ENCODE data around the gene CPLANE2. TPM values are rescaled to one million over a fixed set of nuclear protein-coding genes. Genes with fewer than 3 reads are reported as not detected.

CPLANE2 gene
- total RNA-seq, 1 experiment from 2014 or later, result 6.3 TPM

DNA sequence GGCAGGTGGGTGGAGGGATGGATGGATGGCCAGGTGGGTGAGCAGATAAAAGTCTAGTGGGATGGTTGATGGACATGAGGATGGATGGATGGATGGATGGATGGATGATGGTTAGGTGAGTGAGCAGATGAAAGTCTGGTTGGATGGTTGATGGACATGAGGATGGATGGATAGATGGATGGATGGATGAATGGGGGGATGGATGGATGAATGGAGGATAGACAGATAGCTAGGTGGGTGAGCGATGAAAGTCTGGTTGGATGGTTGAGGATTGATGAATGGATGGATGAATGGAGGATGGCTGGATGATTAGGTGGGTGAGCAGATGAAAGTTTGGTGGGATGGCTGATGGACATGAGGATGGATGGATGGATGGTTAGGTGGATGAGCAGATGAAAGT is 15.5 kb downstream of the CPLANE2 start:
- H2BK12ac ChIP-seq (ENCODE audit: insufficient read length, low read depth, low read length), result no peak overlapping the region
- Mint-ChIP-seq H3K9me3 (no peaks in the 10 kb centered on the region; a peak in 1 of 5 replicates), H3K27ac (no peak overlapping the region), H3K36me3 (ENCODE audit: insufficient read depth in 1 of 3, low read depth in 3 of 3) (no peaks in the 10 kb centered on the region), H3K4me3 (no peak overlapping the region), H3K27me3 (ENCODE audit: low read depth) (peaks cover 71% of the 10 kb centered on the region), H3K4me1 (peaks cover 16% of the 10 kb centered on the region in 2 experiments)
- H3K14ac ChIP-seq (ENCODE audit: insufficient read depth, low read length), result no peak overlapping the region
- no peak overlapping the region for H2BK5ac ChIP-seq (ENCODE audit: insufficient read length, low read length)
- H3K56ac ChIP-seq (ENCODE audit: insufficient read length, low read depth, low read length), result no peak overlapping the region
- no peak overlapping the region for H3T11ph ChIP-seq (ENCODE audit: low read length)
- H3K4ac ChIP-seq (ENCODE audit: low read depth, low read length), result no peak overlapping the region
- no peaks in the 10 kb centered on the region; the same call in 1 of the 2 replicates for H3K4me1 ChIP-seq (ENCODE audit: insufficient read depth, low read length)
- H3K27ac ChIP-seq (ENCODE audit: insufficient read length, low read depth, low read length), result no peak overlapping the region
- H3K18ac ChIP-seq (ENCODE audit: insufficient read length, low read depth, low read length), result no peak overlapping the region
- H2BK15ac ChIP-seq (ENCODE audit: low read depth, low read length), result no peak overlapping the region
- no peak overlapping the region for H2AK5ac ChIP-seq (ENCODE audit: insufficient read length, low read length)
- 100% methylated on average over 1 of the region's 1 CpG for WGBS (ENCODE audit: extremely low coverage, insufficient read length, low lambda C conversion rate)
- no peak overlapping the region for H3K23ac ChIP-seq (ENCODE audit: insufficient read length, low read depth, low read length)
- H4K8ac ChIP-seq (replicated peaks; ENCODE audit: insufficient read length, low read depth, low read length), result no peak overlapping the region
- H3K4me2 ChIP-seq (ENCODE audit: insufficient read depth, insufficient read length, low read length), result no peak overlapping the region
- TF ChIP-seq, protein P1, sequence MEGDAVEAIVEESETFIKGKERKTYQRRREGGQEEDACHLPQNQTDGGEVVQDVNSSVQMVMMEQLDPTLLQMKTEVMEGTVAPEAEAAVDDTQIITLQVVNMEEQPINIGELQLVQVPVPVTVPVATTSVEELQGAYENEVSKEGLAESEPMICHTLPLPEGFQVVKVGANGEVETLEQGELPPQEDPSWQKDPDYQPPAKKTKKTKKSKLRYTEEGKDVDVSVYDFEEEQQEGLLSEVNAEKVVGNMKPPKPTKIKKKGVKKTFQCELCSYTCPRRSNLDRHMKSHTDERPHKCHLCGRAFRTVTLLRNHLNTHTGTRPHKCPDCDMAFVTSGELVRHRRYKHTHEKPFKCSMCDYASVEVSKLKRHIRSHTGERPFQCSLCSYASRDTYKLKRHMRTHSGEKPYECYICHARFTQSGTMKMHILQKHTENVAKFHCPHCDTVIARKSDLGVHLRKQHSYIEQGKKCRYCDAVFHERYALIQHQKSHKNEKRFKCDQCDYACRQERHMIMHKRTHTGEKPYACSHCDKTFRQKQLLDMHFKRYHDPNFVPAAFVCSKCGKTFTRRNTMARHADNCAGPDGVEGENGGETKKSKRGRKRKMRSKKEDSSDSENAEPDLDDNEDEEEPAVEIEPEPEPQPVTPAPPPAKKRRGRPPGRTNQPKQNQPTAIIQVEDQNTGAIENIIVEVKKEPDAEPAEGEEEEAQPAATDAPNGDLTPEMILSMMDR (conservative IDR thresholded peaks at IDR 0.05), result no peak
- peaks cover 13% of the 10 kb centered on the region for H3K23me2 ChIP-seq (ENCODE audit: insufficient read length, low read depth, low read length, poor library complexity, severe bottlenecking)
- no peak for DNase-seq
- H2BK120ac ChIP-seq (ENCODE audit: low read depth, low read length, poor library complexity, severe bottlenecking), result no peak overlapping the region
- H3K79me1 ChIP-seq (ENCODE audit: insufficient read depth, low read depth, low read length, poor library complexity, severe bottlenecking), result no peaks in the 10 kb centered on the region
- no peak overlapping the region for H4K91ac ChIP-seq (ENCODE audit: insufficient read length, low read depth, low read length)
- H2BK20ac ChIP-seq (ENCODE audit: low read depth, low read length, poor library complexity, severe bottlenecking), result no peak overlapping the region
- no peaks in the 10 kb centered on the region for H3K79me2 ChIP-seq (ENCODE audit: insufficient read depth, low read length)
- peaks cover 9% of the 10 kb centered on the region; the same call in 1 of the 2 replicates for H3K27me3 ChIP-seq (ENCODE audit: insufficient read depth, low read length)
- no peak overlapping the region for H4K5ac ChIP-seq (ENCODE audit: insufficient read length, low read depth, low read length)
- H3K9ac ChIP-seq (ENCODE audit: extremely low read depth, insufficient read length, low read length), result no peak overlapping the region
- peaks cover under 1% of the 10 kb centered on the region for H4K20me1 ChIP-seq (ENCODE audit: control insufficient read depth, insufficient read depth, insufficient read length)
- H3K9me3 ChIP-seq (ENCODE audit: control insufficient read depth, low read depth, low read length), result no peaks in the 10 kb centered on the region
- H2AFZ ChIP-seq (ENCODE audit: low read length), result no peak overlapping the region

Measured in H9 (cell line).